HG03159 (cell line): ENCODE results near the gene LY6G6D.

Experiments used
- ATAC-seq: cut with Tn5 transposase; IDR thresholded peaks from one replicate; pipeline ENCODE4 v1.9.1; 2021; ENCODE audit warnings: mild to moderate bottlenecking, moderate library complexity; ENCODE audit not compliant: unreplicated experiment

Gene LY6G6D, protein sequence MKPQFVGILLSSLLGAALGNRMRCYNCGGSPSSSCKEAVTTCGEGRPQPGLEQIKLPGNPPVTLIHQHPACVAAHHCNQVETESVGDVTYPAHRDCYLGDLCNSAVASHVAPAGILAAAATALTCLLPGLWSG

DNA sequence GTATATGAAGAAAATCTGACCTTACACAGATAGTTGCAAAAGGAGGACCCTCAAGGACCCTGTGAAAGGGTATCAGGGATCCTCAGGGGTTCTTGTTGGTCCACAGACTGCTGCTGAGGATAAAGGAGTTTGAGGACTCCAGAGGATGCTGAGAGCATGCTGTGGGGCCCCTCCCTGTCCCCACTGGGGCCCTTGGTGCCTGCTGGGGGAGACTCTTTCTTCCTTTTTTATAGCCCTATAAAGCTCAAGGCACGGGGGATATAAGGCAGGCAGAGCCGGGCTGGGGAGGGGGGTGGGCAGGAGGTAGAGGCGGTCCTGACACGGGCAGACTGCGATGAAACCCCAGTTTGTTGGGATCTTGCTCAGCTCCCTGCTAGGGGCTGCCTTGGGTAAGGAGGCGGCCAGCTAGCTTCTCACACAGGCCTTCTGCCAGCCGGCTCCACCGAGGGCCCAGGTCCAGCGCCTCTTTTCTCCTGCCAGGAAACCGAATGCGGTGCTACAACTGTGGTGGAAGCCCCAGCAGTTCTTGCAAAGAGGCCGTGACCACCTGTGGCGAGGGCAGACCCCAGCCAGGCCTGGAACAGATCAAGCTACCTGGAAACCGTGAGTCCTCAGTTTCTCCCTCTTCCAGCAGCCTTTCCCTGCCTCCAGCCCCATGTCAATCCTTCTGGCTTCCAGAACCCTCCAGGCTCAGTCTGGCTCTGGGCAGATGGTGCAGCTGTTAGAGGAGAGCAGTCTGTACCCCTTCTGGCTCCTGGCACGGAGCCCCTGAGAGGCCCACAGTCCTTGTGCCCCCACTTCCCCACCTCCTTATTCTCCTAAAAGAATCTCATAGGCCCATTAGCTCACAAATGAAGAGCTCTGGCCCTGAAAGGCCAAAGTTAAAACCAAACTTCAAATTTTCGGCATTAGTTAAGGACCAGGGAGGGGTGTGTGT, at the start of gene LY6G6D:
Gene LY6G6D (plus strand): TSS at position 327 of the 937 bp plus-strand sequence. CDS start 8 bp downstream, at position 335.
- ATAC-seq, result no peak

DNA sequence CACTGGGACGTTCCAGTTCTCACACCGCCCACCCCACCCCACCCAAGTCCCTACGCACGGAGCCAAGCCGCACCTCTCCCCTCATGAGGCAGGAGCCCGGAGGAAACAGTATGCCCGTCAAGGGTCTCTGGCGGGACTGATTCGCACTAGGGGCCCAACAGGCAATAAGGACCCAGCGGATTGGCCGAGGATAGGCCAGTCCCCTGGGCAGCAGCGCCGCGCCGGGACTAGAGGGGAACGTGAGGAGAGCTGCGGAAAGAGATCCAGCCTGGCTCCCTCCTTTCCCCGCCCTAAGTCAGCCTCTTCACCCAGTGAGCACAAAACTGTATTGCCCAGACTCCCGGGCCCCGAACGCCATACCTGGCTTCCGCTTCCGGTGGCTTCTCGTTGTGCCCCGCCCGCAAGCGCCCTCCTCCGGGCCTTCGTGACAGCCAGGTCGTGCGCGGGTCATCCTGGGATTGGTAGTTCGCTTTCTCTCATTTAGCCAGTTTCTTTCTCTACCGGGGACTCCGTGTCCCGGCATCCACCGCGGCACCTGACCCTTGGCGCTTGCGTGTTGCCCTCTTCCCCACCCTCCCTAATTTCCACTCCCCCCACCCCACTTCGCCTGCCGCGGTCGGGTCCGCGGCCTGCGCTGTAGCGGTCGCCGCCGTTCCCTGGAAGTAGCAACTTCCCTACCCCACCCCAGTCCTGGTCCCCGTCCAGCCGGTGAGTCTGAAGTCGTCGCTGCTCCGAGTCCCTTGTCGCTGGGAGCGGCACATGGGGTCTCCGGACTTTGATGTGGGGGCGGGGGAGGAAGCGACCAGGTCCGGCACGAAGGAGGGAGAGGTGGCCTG, 49.4 kb upstream of the LY6G6D start, which contains the start of gene CSNK2B:
Gene CSNK2B (plus strand): TSS at position 580 of the 836 bp plus-strand sequence. CDS start 752 bp downstream, outside the sequence.
- peak; percentile 70 for ATAC-seq

DNA sequence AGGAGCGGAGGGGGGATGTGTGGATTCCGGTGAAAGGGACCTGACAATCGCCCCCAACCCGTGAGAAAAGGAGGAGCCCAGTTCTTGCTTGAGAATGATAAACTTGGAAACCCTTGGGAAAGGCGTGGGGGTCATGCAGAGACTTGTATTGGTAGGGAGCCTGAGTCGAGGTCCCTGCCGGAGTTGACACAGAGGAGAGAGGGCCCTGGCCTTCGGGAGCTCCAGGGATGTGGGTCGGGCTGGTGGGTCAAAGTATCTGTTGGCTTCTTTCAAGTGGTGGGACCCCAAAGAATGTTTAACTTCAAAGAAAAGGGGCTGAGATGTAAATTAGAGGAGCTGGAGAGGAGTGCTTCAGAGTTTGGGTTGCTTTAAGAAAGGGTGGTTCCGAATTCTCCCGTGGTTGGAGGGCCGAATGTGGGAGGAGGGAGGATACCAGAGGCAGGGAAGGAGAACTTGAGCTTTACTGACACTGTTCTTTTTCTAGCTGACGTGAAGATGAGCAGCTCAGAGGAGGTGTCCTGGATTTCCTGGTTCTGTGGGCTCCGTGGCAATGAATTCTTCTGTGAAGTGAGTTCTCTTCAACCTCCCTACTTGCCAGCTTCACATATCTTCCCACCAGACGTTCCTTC, 48.7 kb upstream of the LY6G6D start:
- no peak for ATAC-seq

DNA sequence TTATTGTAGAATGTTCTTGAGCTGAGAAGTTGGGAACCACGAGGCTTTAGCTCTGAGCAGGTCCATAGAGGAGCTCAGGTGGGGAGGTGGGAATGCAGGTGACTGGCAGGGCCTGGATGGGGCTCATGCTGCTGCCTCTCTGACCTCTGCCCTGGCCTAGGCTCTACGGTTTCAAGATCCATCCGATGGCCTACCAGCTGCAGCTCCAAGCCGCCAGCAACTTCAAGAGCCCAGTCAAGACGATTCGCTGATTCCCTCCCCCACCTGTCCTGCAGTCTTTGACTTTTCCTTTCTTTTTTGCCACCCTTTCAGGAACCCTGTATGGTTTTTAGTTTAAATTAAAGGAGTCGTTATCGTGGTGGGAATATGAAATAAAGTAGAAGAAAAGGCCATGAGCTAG, 45.5 kb upstream of the LY6G6D start, which contains the start of gene LY6G5B:
Gene LY6G5B (plus strand): TSS at position 301 of the 400 bp plus-strand sequence. CDS start 975 bp downstream, outside the sequence.
- ATAC-seq, result no peak

DNA sequence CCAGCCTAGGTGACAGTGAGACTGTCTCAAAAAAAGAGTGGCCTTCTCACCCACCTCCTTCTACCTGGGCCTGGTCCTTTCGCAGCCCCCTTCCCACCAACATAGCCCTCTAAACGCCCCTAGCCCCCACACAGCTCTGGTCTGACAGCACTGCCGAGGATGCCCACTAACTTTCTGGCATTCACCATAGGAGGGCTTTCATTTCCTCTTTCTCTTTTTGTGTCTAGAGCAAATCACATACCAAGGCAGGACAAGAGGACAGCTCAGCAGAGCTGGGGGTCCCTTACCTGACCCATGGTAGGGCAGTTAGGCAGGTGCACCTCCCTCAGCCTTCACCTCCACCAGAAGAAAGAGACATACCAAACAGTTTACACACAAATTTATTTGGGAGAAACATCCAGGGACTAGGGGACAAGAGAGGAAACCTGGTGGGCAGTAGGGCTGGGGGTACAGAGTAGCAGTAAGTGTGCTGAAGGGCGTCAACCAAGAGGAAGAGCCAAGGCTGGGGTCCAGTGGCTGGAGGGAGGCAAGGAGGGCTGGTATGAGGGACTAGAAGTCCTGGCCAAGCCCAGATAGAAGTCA, 38.7 kb upstream of the LY6G6D start:
- ATAC-seq, result no peak

DNA sequence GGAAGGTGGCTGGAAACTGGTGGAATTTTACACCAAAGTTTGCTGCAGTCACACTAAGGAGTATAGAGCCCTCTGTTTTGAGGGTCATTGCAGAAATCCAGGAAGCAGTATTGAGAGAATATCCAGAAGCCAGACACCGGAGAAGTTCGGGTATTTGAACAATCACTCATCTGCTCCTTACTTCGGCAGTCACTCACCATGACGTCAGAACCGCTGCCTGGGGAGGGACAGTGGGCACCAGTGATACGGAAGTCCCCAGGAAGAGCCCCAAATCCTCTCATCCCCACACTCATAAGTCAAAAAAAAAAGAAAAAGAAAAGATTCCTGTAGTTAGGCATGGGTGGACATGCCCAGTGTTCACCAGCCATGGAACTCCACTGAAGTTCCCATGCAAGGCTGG, 38.2 kb upstream of the LY6G6D start:
- ATAC-seq, result no peak

DNA sequence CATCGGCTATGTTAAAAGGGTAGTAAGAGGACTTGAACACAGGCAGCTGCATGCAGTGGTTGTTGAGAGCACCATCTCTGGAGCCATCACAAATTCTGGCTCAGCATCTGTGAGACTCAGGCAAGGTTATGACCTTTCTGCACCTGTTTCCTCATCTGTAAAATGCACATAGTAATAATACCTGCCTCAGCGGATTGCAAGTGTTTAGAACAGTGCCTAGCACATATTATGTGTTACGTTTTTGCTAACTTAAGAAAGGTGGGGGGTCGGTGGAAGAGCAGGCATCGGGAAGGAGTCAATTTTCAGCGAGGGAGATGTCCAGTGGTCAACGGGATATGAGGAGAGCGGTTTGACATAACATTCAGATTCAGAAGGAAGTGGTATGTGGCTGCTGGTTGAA, 37.2 kb upstream of the LY6G6D start:
- no peak for ATAC-seq

DNA sequence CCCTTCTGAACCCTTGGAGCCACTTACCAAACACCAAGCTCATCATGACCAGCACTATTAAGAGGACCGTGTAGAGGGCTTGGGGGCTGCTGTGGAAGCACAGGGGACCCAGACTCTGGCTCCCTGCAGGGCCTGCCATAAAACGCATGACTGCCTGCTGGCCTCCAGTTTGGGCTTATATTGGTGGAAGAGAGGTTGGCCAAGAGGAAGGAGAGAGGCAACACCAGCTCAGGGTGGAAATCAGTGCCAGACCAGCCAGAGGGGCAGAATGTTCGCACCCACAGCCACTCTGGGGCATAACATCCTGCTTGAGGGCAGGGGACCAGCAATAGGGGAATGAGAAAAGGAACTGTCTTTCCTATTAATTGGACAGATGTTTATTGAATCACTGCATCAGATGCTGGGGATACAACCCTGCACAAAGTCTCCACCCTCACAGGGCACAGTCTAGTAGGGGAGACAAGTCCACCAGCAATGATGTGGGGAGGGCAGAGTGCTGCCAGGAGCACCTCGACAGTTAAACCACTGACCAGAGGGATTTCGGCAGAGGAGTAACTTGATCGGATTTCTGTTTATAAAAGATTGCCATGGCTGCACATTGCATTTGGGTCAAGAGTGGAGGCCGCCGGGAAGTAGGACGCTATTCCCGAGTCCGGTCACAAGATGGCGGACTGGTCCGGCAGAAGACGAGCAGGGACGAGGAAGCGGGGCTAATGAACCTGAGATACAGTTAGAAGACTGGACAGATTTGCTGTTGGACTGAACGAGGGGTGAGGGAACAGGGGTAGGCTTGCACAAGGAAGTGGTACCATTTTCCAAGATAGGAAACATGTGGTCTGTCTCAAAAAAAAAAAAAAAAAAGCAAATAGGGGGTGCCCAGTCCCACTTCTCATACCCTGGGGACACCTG, 34.7 kb upstream of the LY6G6D start, which contains the start of gene LY6G5C:
Gene LY6G5C (minus strand): TSS at position 842 of the 909 bp plus-strand sequence. CDS start 694 bp downstream, at position 148.
- no peak for ATAC-seq

DNA sequence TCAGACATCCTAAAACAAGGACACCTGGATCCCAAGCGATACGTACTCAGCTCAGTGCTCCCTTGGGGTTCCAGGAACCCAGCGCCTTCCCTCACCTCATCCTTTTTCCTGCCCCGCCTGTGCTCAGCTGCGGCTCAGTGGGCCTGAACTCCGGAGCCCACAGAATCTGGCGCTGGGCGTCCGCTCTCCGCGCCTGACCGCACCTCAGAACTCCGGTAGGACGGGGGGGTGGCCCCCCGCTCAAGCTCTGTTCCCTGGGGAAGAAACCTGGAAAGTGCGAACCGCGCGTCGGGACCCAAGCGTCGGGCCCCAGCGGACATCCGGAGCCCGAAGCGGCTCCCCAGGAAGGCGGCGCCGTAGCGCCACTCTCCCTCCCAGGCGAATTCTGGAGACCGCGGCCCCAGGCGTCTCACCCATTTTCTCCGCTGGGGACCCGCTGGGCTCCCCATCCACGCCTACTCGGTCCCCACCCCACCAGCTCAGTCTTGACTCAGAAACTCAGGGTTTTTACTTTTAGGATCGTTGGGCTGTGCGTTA, 33.9 kb upstream of the LY6G6D start:
- ATAC-seq, result no peak

DNA sequence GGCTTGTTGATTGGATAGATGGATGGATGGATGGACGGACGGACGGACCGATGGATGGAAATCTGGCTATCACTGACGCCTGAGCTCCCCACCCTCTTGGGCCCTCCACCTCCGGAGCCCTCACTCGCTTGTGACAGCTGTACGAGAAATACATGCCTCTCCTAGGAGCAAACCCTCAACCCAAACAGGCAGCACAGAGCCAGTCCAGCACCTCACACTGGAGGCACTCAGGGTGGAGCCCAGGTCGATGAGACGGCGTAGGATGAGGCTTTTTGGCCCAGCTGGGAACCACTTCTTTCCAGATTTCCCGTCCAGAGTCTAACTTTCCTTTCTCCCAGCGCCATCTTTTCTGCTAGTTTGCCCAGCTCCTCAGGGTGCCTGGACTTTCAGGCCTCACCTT, 31.6 kb upstream of the LY6G6D start:
- ATAC-seq, result no peak

DNA sequence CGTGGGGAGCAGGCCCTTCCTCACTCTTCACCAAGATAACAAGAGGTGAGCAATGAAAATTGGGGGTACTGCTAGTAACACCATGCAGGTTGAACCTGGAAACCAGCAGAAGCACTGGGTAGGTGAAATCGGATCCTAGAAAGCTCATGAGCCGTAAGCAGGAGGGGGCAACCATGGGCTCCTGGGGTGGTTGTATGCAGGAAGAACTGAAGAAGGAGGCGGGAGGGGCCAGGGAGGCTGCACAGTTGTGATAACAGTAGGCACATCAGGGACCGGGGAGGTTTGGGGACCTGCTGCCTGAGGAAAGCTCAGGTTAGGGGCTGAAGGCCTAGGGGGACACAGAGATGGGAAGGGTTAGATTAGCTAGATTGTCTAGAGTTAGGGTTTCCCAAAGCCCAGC, 28.7 kb upstream of the LY6G6D start:
- no peak for ATAC-seq

DNA sequence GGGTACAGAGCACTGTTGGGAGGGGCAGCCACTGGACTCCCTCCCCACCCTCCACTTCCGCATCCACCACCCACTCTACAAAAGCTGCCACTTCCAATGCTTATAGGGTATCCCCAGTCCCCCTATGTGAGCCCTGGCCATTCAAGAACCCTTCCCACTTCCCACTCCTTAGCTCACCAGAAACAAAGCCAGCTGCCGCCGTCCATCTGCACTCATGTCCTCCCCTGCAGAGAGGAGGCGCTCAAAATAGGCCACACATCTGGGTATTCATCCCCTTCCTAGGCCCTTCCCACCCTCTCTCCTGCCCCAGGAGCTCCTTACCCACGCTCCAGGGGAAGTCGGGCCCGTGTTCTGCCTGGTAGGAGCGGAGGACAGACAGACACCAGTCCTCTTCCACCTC, 27.8 kb upstream of the LY6G6D start:
- no peak for ATAC-seq

DNA sequence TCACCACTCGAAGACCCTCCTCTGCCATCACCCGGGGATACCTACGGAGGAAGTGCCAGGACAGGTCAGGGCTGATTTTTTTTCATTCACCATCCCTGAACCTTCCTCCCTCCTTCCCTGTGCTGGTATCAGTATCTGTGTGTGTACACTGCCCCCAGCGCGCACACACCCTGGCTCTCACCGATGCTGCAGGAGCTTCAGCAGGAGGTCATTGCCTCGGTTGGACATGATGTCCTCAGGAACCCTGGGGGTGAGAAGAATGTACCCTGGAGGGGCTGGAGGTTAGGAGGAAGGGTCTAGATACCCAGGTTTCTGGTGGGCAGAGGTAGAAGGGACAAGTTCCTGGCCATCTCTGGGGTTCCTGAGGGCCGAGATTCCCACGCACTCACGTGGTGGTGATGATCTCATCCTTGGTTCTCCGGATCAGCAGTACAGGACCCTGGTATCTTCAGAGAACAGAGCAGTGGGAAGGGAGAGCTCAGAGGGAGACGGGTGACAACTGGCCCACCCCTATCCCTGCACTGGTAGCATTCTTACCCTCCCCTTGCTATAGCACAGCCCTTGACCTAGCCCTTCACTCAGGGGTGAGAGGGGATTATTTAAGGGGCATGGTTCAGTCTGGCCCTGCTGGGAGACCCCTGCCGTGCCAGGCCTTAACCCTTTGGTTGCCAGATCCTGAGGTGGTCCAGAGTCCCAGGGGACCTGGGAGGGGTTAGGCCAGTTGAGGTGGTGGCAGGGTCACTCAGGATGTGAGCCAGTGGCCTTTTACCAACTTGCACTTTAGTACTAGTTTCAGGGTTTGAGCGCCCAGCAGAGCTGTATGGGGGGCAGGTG, 27.1 kb upstream of the LY6G6D start:
- ATAC-seq, result no peak

DNA sequence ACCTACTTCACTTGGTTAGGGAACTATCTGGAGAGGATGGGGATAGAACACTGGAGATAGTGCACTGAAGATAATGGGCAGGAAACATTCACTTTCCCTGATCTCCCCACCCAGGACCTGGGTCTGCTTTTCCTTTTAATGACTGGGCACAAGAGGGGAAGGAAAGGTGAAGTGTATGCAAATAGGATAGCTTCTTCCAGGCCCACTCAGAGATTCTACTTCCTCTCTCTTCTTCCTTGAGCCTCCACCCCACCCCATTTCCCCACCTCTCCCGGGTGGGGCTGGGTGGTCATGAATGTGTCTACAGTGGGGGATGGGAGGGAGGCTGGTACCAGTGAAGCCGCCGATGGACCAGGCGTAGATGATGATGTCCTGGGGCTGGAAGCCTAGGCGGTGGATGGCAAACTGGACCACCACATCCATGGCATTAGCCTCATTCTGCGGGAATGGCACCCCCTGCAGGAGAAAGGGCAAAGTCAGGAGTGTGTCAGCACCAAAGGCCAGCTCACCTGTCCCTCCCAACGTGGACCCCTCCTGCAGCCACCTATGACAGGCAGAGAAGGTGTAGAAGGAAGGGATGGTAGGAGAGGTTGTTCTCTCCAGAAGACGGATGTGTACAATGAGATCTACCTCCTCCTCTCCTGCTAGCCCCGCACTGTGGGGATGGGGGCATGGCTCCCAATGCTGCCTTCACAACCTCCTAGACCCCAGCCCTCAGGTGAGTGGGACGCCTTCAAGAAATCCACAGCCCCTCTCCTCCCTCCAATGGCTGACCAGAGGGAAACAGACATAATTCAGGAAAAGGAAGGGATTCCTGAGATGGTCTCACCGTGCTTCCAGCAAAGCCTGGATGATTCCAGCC, 25.7 kb upstream of the LY6G6D start:
- no peak for ATAC-seq

DNA sequence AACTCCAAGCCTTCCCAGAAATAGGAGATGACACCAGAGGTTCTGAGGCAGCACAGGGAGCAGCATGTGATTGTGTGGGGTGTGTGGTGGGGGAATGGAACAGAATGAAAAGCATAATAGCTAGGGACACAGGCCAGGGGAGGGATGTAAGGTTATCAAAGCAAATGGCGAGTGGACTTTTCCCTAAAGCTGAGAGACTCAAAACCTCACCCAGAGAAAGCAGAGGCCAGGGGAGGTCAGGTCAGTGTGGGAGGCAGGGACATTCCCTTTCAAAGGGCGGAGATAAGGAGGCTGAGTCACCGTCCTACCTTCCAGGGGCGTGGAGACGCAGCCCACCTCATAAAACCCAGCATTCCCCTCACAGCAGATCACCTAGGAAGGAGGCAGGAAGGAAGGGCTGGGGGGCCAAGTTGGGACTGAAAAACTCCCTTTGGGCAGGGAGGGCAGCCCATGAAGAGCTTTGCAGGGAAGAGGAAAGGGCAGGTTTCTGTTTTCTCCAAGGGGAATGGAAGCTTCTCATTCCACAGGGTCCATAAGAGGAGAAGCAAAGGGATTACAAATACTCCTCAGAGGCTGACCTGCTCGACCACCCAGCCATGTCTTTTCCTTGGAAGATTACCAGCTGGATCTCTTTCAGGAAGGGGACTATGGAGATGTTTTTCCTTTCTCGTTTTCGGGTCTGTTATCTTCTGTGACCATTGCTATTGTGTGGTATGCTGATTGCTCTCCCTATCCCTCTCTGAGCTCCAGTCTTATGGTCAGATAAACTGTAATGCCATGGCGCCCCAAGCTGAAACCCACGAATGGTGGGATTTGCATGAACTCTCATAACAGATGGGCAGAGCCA, 24.7 kb upstream of the LY6G6D start:
- ATAC-seq, result no peak

DNA sequence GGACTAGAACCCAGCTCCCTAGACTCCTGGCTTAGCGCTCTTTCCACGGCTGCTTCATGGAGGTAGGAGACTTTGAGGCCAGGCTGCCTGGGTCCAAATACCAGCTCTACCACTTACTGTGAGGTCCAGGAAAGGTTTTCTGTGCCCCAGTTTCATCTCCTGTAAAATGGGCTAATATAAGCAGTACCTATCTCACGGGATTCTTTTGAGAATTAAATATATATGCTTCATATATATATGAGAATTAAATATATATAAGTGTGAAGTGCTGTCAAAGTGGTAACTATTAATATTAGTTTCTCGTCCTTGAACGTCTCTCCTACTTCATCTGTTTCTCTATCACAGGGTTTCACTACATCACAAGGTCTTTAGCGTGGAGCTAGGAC, 24.1 kb upstream of the LY6G6D start:
- ATAC-seq, result no peak
